PC-3 (cell line): ENCODE measurements around the gene KRTAP10-7. TPM values are rescaled to one million over a fixed set of nuclear protein-coding genes. Genes with fewer than 3 reads are reported as not detected.
"Not testable (repeated sequence)": the region's sequence is repeated elsewhere in the genome, so short reads cannot be mapped to it uniquely, and the experiment has no call there.

ENCODE experiments used
- ATAC-seq: fragments of 200-7000 bp; cut with Tn5 transposase; 2 replicates; pipeline ENCODE4 v1.9.1; 2020; ENCODE audit warnings: mild to moderate bottlenecking, moderate library complexity
- BruUV-seq: library from RNA; stranded (reverse); fragments of 400-500 nt; replicated peaks from 2 replicates; lab custom pipeline; 2021; lab: Mats Ljungman, UMichigan
- CTCF ChIA-PET: fragments of 300-600 bp; sonication (Branson Sonifier 250); formaldehyde crosslinking; loops from one replicate; lab custom pipeline; 2022; ENCODE audit warnings: antibody characterized with exemption; lab: Charles Lee
- POLR2A ChIA-PET: fragments of 300-600 bp; sonication (Branson Sonifier 250); formaldehyde crosslinking; loops from one replicate; lab custom pipeline; 2022; ENCODE audit warnings: antibody characterized with exemption; ENCODE audit not compliant: unreplicated experiment; lab: Charles Lee
- DNase-seq: peaks from one replicate; pipeline ENCODE4 v3.0.0-alpha.2; 2015
- H2AFZ ChIP-seq: fragments of 300-600 bp; sonication (generic); 2 replicates; pipeline ENCODE4 v1.6.0; 2016; ENCODE audit warnings: antibody characterized with exemption, low read length
- H3F3A ChIP-seq: fragments of 300-600 bp; sonication (generic); one replicate; pipeline ENCODE4 v1.6.0; 2017; ENCODE audit warnings: antibody characterized with exemption, low read length, control low read depth, mild to moderate bottlenecking; ENCODE audit not compliant: unreplicated experiment
- H3K27ac ChIP-seq: fragments of 300-600 bp; sonication (generic); 2 replicates; pipeline ENCODE4 v1.5.1; 2016; ENCODE audit warnings: mild to moderate bottlenecking, low read length
- H3K27me3 ChIP-seq: fragments of 300-600 bp; sonication (generic); 2 replicates; pipeline ENCODE4 v1.6.1; 2016; ENCODE audit warnings: low read length, mixed read lengths
- H3K36me3 ChIP-seq: fragments of 300-600 bp; sonication (generic); 2 replicates; pipeline ENCODE4 v1.6.1; 2016; ENCODE audit warnings: low read depth, mixed run types, low read length, mixed read lengths
- H3K4me1 ChIP-seq: fragments of 300-600 bp; sonication (generic); 2 replicates; pipeline ENCODE4 v1.5.1; 2016; ENCODE audit warnings: low read length; ENCODE audit not compliant: insufficient read depth
- H3K4me2 ChIP-seq: fragments of 300-600 bp; sonication (generic); 2 replicates; pipeline ENCODE4 v1.6.0; 2016; ENCODE audit warnings: low read length
- H3K4me3 ChIP-seq: fragments of 300-600 bp; sonication (generic); 2 replicates; pipeline ENCODE4 v1.5.1; 2016; ENCODE audit warnings: mild to moderate bottlenecking, low read length, mixed read lengths
- H3K79me2 ChIP-seq: fragments of 300-600 bp; sonication (generic); 2 replicates; pipeline ENCODE4 v1.6.1; 2017; ENCODE audit warnings: low read length, mixed read lengths
- H3K9ac ChIP-seq: fragments of 300-600 bp; sonication (generic); 2 replicates; pipeline ENCODE4 v1.6.0; 2016; ENCODE audit warnings: mild to moderate bottlenecking, low read length
- H3K9me2 ChIP-seq: fragments of 300-600 bp; sonication (generic); replicated peaks from 2 replicates; pipeline ENCODE4 v1.6.1; 2016; ENCODE audit warnings: mixed run types, low read length, mixed read lengths
- H3K9me3 ChIP-seq: fragments of 300-600 bp; sonication (generic); 2 replicates; pipeline ENCODE4 v1.6.1; 2016; ENCODE audit warnings: low read length, mixed read lengths
- H4K20me1 ChIP-seq: fragments of 300-600 bp; sonication (generic); 2 replicates; pipeline ENCODE4 v1.6.1; 2016; ENCODE audit warnings: low read length, mixed read lengths
- CTCF ChIP-seq: fragments of 300-600 bp; sonication (generic); conservative IDR thresholded peaks from 2 replicates; pipeline ENCODE4 v1.5.1; 2017; ENCODE audit warnings: antibody characterized with exemption, low read depth, mild to moderate bottlenecking, low read length
- EZH2 ChIP-seq: fragments of 300-600 bp; sonication (generic); IDR thresholded peaks from one replicate; pipeline ENCODE4 v1.6.1; 2017; ENCODE audit warnings: antibody characterized with exemption, mild to moderate bottlenecking, low read length; ENCODE audit not compliant: unreplicated experiment
- EZH2phosphoT487 ChIP-seq: fragments of 300-600 bp; sonication (generic); IDR thresholded peaks from 2 replicates; pipeline ENCODE4 v1.6.1; 2018; ENCODE audit warnings: mild to moderate bottlenecking, antibody characterized with exemption, low read length, borderline replicate concordance
- intact Hi-C: fragments of 100-400 bp; cut with micrococcal nuclease; formaldehyde crosslinking; loops from 2 replicates; pipeline ENCODE4 v1.9.0; 2023
- total RNA-seq: library from RNA; depleted of rRNA; stranded (reverse); fragments of >200 nt; gene quantifications from 2 replicates; pipeline ENCODE4 v1.2.3, GENCODE V29; 2014

Gene KRTAP10-7
- total RNA-seq, 1 experiment from 2014 or later, result not detected

GRCh38 chr21:44637018-44637850, 36.8 kb downstream of the KRTAP10-7 start, which contains the start of gene KRTAP10-10:
Gene KRTAP10-10 (plus strand): TSS chr21:44637356. CDS start chr21:44637418, 62 bp downstream.
- no TSS peak for BruUV-seq
- 0 out of 2 replicates have a peak, but pooled peaks cover 7% of the 10 kb centered on the region for H3K9me3 ChIP-seq
- intact Hi-C loops, result no loop called here
- H3K27ac ChIP-seq, result no peak within 1 kb of the TSS
- ChIA-PET POLR2A (no interaction called here), CTCF (no interaction called here)
- H3K79me2 ChIP-seq, result no peaks in the 10 kb centered on the region
- no peaks in the 10 kb centered on the region for H3K36me3 ChIP-seq
- H3K9me2 ChIP-seq, result no peaks in the 10 kb centered on the region
- DNase-seq (no peak), ATAC-seq (no peak)
- H4K20me1 ChIP-seq, result no peaks in the 10 kb centered on the region
- no peaks in the 10 kb centered on the region for H3K4me1 ChIP-seq
- H3K9ac ChIP-seq, result no peak within 1 kb of the TSS
- no peak within 1 kb of the TSS for H3K4me2 ChIP-seq
- H3K27me3 ChIP-seq, result no peaks in the 10 kb centered on the region
- no peak within 1 kb of the TSS for H3K4me3 ChIP-seq
- no peak within 1 kb of the TSS for H2AFZ ChIP-seq
- TF ChIP-seq EZH2 (no peak), EZH2phosphoT487 (no peak), CTCF (no peak)
- no peaks in the 10 kb centered on the region for H3F3A ChIP-seq

- intact Hi-C loops, H3K9me2 ChIP-seq, H3K4me3 ChIP-seq, H3K9me3 ChIP-seq, H3K4me1 ChIP-seq, H3K27me3 ChIP-seq, H3F3A ChIP-seq, H2AFZ ChIP-seq, H3K4me2 ChIP-seq, H3K27ac ChIP-seq, H3K79me2 ChIP-seq, H3K9ac ChIP-seq, ATAC-seq, H4K20me1 ChIP-seq, DNase-seq, CTCF ChIA-PET, BruUV-seq, POLR2A ChIA-PET, H3K36me3 ChIP-seq: not testable (repeated sequence)
Measured at GRCh38 chr21:44637851-44638348, 37.5 kb downstream of the KRTAP10-7 start.

GRCh38 chr21:44638506-44639330, 38.3 kb downstream of the KRTAP10-7 start:
- H3K9me3 ChIP-seq, H3K9ac ChIP-seq, H3K9me2 ChIP-seq, H3K27me3 ChIP-seq, intact Hi-C loops, H3K79me2 ChIP-seq, H3K27ac ChIP-seq, H2AFZ ChIP-seq, H3F3A ChIP-seq, ATAC-seq, DNase-seq, H3K36me3 ChIP-seq, BruUV-seq, H3K4me1 ChIP-seq, H3K4me3 ChIP-seq, H3K4me2 ChIP-seq, CTCF ChIA-PET, H4K20me1 ChIP-seq, POLR2A ChIA-PET: not testable (repeated sequence)
